LHCN-M2 (cell line): ENCODE data around the gene PLOD2. TPM values are rescaled to one million over a fixed set of nuclear protein-coding genes. Genes with fewer than 3 reads are reported as not detected.

Experiments
- DNase-seq: peaks from one replicate; pipeline ENCODE4 v3.0.0-alpha.2; 2012; ENCODE audit warnings: low read depth
- total RNA-seq: library from RNA; depleted of rRNA; stranded (reverse); fragments of >200 nt; gene quantifications from 2 replicates; pipeline ENCODE4 v1.2.3, GENCODE V29; 2014

Gene PLOD2
- total RNA-seq, 1 experiment from 2014 or later: 197 TPM

GRCh38 chr3:146166415-146166821 lies 5.4 kb upstream of the PLOD2 start:
- DNase-seq: peak; percentile 93

DNA sequence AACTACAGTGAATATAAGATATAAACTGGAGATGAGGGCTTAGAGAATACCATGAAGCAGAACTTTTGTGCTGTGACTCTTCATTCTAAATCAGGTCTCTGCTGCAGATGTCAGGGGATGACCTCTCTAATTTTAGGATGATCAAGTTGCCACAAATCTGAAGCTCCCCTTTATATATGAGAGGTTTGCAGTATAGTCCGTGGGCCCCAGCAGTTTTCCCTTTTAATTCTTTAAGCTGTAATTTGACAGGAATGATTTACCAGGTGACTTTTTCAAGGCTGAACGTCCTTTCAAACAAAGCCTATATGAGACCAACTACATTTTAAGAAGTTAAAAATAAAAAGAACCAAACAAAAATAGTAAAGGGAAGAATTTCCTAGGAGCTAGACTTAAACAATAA lies 4.9 kb upstream of the PLOD2 start:
- no peak for DNase-seq

- DNase-seq: peak; percentile 76
Observed at GRCh38 chr3:146164971-146165769, 4.2 kb upstream of the PLOD2 start.

- DNase-seq: no peak
Observed at GRCh38 chr3:146164506-146164905, 3.5 kb upstream of the PLOD2 start.

GRCh38 chr3:146164071-146164470 lies 3.1 kb upstream of the PLOD2 start:
- no peak for DNase-seq

DNA sequence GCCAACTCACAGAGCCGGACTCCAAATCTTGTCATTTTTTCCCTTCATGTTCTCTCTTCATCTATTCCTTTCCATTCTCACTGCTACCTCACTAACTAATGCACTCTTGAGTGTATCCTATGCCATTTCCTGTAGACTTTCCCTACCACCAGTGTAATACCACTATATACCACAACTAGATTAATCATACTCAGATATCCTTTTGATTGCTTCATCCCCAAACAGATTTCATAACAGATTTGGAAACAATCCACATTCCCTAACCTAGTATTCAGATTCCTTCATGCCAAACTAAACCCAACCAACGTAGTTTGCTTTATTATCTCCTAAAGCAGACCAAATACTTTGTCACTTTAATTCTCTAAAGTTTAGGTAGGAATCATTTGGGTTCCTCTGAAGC lies 2.6 kb upstream of the PLOD2 start:
- peak; percentile 93 for DNase-seq

- no peak for DNase-seq
Observed at GRCh38 chr3:146162561-146162960, 1.6 kb upstream of the PLOD2 start.

GRCh38 chr3:146161663-146162002 lies 649 bp upstream of the PLOD2 start:
- DNase-seq: peak; percentile 64

- peak; percentile 91 for DNase-seq
Observed at GRCh38 chr3:146160321-146160963, 542 bp downstream of the PLOD2 start.

DNA sequence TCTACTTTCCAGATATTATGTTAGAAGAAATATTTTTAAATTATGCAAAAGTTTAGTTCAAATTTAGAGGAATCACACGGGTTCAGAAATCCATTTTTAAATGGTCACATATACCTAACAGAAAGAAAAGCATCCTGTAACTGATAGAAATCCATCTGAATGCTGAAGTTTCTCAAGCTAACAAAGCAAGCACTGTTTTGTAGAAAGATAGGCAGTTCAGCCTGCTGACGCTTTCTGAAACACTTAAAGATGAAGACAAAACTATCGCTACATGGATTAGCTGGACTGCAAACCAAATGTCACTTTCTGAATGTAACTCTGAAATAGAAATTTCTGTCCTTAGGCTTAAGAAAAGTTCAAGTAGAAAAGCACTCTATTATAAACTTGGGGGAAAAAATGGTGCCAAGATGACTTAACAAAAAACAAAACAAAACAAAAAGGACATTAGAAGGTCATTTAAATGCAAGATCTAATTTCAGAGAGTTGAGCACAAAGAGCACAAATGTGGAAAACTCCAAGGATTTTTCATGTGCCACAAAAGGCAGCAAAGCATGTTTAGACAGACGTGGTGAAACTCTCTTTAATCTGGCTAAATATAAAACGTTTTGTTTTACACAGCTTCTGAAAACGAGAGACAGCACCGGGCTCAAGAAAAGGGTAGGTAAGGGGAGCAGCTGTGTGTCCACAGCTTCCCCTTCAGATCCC lies 1.2 kb downstream of the PLOD2 start:
- DNase-seq: no peak

DNA sequence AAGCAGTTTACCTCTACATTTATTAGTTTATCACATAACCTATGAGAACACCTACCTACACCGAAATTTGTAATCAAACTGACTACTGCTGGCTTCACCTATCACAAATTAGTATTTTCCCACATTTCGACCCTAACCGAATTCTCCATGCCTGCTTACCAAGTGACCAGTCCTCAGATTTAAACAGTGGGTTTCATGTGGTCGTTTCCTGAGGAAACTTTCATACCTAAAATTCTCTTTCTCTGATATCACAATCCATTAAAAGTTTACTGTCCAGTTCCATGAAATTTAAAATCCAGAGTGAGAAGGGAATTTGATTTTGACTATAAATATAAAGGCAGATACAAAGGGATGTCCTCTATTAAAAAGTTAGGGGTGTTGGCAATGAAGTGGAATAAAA lies 1.9 kb downstream of the PLOD2 start:
- no peak for DNase-seq

GRCh38 chr3:146157325-146158060 lies 3.5 kb downstream of the PLOD2 start:
- DNase-seq: no peak

GRCh38 chr3:146156666-146157314 lies 4.2 kb downstream of the PLOD2 start:
- no peak for DNase-seq

- peak; percentile 64 for DNase-seq
Observed at GRCh38 chr3:146156095-146156494, 4.9 kb downstream of the PLOD2 start.

DNA sequence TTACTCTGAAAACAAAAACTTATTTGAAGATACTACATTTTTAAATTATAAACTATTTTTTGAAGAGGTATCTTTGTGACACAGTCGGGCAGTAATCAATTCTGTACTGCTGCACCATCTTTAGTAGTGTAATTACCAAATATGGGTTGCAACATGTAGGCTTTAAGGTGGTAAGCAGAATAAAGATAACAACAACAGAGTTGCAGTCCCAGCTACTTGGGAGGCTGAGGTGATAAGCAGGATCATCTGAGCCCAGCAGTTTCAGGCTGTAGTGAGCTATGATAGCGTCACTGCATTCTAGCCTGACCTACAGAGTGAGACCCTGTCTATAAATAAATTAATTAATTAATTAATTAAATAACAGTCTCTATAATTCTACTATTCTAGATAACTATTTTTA lies 6.0 kb downstream of the PLOD2 start:
- DNase-seq: no peak

GRCh38 chr3:146154316-146154715 lies 6.7 kb downstream of the PLOD2 start:
- DNase-seq: no peak

DNA sequence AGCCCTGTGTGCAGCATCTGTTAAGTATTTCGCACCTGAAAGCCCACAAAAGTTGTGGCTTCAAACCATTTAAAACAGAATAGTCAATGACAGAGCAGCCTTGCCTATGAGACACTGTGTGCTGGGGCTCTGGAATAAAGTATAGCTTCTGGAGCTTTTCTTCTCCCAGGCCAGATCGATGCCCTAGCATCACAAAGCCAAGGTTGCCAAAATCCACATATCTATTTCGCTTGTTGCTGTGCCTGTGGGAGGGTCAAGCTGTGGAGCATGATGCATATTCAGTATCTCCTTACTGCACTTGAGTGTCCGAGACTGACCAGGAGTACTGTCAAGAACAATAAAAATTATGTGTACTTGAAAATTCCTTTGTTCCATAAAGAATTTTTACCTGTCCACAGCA lies 7.6 kb downstream of the PLOD2 start:
- DNase-seq: no peak

DNA sequence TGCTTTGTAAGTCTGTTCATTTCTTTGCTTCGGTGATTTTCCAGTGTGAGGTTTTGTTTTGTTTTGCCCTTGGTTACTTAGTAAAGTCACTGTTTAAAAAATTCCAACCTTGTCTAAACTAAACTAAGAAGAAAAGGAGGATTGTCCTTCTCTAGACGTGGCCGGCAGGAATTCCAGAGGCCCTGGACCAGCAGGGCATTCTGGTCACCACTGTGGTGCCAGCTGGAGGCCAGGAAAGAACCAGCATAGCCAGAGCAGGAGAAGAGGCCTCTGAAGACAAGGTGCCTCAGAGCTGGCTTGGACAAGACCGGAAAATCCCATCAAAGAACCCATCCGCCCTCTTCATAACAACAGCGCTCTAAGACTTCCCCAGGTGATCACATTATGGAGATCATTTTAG lies 8.2 kb downstream of the PLOD2 start:
- no peak for DNase-seq

DNA sequence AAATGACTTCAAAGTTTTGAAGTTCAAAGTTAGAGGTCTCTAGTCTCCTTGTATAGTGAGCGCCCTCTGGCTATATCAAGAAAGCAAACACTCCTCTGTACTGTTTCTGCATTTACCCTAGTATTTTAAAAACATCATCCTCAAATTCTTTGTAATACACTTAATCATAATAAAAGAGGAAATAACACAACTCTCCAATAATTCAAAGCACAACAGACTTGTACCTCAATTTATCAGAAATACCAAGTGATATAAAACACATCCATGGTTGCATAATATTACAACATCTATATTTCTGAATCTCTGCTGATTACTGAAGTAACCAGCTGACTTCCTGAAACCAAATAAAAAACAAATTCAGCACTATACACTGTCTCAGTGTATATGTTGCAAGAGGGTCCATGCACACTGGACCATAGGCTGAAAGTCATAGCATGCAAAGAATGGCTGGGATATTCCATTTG lies 12.5 kb downstream of the PLOD2 start:
- no peak for DNase-seq

- no peak for DNase-seq
Observed at GRCh38 chr3:146145642-146146041, 15.3 kb downstream of the PLOD2 start.

DNA sequence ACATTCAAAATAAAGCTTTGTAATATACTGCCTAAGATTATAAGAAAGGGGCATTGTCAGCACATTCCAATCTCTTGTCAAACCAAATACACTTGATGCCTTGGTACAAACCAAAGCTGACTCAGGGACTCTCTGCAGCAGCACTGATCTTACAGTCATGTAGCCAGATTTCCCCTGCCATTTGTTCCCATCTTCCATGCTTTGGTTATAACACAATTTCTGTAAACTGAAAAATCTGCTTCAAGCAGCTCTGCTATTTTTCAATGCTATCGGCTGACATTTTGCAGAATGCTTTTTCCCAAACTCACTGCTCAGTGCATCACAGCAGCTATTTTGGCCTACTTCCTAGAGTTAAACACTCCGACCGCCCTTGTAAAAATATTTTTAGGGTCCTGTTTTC lies 18.2 kb downstream of the PLOD2 start:
- peak; percentile 75 for DNase-seq
